ENCODE data around the gene DYNLL1.
A peak's percentile ranks its signal among the peaks of the same experiment; 100 is the strongest.
"Not testable (repeated sequence)": the region's sequence is repeated elsewhere in the genome, so short reads cannot be mapped to it uniquely, and the experiment has no call there.

The DYNLL1 gene

GRCh38 chr12:120515496-120515895 lies 19.6 kb downstream of the DYNLL1 start:
- DNase-seq (ENCODE audit: low spot score): no peak

- not testable (repeated sequence) for DNase-seq (ENCODE audit: low spot score)
Measured at GRCh38 chr12:120519324-120519723, 23.4 kb downstream of the DYNLL1 start.

- DNase-seq (ENCODE audit: low spot score): no peak
Measured at GRCh38 chr12:120522568-120522967, 26.7 kb downstream of the DYNLL1 start.

DNA sequence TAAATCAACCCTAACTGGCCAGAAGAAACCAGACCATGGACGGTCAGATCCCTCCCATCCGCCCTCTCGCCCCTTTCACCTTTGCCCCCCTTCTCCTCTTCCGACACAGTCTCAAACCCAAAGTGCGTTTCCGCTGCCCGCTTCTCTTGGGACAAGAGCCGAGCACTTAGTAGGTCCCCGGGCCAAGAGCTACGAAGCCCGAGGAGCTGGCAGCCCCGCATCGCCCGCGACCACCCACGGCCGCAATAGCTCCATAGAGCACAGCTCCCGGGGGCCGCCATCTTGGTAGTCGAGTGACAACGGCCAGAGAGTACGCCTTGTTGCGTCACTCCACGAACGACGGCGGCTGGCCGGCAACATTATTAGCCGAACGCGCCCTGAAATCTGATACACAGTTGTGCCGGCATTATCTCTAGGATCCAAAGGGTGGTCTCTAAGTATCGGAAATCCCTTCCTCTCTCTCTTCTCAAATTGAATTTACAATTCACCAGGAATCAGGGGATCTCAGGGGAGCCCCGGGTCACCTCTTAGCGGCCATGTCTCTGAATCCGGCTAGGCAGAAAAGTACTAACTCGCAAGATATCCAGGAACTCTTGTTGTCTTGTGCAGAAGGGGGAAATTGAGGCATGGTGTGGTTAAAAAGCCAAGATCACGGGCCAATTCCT lies 33.1 kb downstream of the DYNLL1 start, which contains the start of gene COQ5:
TSS of gene COQ5 (minus strand) at position 298 of the 665 bp plus-strand sequence. CDS start at position 281, 17 bp downstream.
- peak; percentile 88 for DNase-seq (ENCODE audit: low spot score)

DNA sequence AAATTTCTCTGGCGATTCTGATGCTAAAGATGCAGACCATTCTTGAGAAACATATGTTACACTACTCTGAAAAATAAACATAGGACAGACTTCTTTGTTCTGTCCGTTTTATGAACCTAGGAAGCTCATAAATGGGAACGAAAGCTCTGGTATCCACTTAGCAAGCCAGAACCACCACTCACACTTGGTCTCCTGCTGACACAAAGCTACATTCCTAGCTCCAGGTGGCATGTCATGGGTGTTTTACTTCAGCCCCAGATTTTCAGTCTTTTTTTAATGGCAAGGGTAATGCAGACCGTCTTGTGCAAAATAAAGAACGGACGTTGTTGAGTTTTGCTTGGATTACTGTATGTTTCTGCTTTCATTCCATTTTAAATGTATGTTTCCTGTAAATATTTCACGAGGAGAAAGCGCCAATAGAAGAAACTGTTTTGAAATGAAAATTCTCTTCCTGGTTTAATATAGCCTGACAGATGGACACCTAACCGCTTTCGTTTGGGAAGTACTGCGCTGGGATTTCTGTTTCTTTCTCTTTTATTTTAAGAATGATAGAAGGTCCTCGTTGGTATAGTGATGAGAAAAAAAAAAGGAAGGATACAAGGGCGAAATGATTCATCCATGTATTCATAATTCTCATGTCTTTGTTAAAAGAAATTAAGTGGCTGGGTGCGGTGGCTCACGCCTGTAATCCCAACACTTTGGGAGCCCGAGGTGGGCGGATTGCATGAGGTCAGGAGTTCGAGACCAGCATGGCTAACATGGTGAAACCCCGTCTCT lies 33.9 kb downstream of the DYNLL1 start:
- DNase-seq (ENCODE audit: low spot score): peak; percentile 47

GRCh38 chr12:120530418-120530761 lies 34.5 kb downstream of the DYNLL1 start:
- not testable (repeated sequence) for DNase-seq (ENCODE audit: low spot score)

GRCh38 chr12:120532701-120533238 lies 36.9 kb downstream of the DYNLL1 start:
- no peak for DNase-seq (ENCODE audit: low spot score)

DNA sequence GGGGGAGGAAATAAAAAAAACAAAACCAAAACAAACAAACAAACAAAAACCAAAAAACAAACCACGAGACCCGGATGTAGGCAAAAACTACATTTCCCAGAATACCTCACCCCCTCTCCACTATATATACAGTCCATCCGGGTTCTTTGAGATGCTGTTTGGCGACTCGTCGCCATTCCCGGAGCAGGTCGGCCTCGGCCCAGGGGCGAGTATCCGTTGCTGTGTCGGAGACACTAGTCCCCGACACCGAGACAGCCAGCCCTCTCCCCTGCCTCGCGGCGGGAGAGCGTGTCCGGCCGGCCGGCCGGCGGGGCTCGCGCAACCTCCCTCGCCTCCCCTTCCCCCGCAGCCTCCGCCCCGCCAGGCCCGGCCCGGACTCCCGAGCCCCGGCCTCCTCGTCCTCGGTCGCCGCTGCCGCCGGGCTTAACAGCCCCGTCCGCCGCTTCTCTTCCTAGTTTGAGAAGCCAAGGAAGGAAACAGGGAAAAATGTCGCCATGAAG lies 38.3 kb downstream of the DYNLL1 start, which contains the start of gene RNF10:
TSS of gene RNF10 (plus strand) at position 154 of the 500 bp plus-strand sequence. CDS start 456 bp downstream, outside the sequence.
- DNase-seq (ENCODE audit: low spot score): peak; percentile 95

GRCh38 chr12:120534703-120535655 lies 39.1 kb downstream of the DYNLL1 start:
- peak; percentile 83 for DNase-seq (ENCODE audit: low spot score)

DNA sequence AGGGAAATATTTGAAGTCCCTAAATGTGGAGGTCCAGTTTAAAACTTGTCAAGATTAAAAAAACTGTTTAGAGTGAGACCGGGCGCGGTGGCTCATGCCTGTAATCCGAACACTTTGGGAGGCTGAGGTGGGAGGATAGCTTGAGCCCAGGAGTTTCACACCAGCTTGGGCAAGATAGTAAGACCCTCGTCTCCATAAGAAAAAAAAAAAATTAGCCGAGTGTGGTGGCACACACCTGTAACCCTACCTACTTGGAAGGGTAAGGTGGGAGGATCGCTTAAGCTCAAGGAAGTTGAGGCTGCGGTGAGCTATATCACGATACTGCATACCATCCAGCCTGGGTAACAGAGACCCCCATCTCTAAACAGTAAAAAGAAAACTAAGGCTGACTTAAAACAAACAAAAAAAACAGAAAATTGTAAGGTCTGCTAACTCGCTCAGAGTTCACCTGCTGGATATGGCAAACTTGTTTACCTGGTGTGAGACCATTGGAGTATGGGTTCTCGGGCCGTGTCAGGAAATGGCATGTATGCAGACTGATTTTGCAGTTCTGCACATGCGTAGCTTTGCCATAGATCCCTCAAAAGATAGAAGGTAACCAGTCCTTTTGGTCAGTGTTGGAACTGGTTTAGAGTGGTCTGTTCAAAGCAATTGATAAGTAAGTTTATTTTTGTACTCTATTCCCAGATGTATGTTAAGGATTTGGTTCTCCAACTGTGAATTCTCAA lies 40.3 kb downstream of the DYNLL1 start:
- DNase-seq (ENCODE audit: low spot score): peak; percentile 40

DNA sequence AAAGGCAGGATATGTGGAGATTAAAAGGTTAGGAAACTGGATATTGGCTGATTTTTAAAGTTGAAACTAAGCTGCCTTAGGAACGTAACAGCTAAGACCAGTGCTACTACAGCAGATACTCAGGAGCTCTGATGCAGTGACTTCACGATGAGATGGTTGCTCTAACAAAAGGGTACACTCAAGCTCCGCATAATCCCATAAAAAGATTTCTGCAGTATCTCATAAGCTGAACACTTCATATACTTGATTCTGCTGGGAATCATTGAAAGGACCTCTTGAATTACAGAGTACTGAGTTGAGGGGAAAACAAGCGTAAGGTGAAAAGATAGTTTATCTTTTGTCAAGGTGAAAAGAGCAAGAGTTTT lies 41.9 kb downstream of the DYNLL1 start:
- DNase-seq (ENCODE audit: low spot score): peak; percentile 43

GRCh38 chr12:120538281-120539156 lies 42.6 kb downstream of the DYNLL1 start:
- peak; percentile 36 for DNase-seq (ENCODE audit: low spot score)

- no peak for DNase-seq (ENCODE audit: low spot score)
Measured at GRCh38 chr12:120539303-120539702, 43.4 kb downstream of the DYNLL1 start.

- DNase-seq (ENCODE audit: low spot score): no peak
Measured at GRCh38 chr12:120540445-120540844, 44.5 kb downstream of the DYNLL1 start.

DNA sequence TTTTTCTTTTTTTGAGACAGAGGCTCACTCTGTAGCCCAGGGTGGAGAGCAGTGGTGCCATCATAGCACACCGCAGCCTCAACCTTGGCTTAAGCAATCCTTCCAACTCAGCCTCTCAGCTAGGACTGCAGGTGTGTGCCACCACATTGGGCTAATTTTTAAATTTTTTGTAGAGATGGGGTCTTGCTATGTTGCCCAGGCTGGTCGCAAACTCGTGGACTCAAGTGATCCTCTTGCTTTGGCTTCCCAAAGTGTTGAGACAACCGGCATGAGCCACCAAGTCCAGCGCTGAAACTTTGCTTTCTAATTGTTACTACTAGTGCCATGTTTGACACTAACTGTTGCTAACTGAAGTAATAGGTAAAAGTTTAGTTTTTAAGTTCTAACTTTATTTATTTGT lies 46.3 kb downstream of the DYNLL1 start:
- no peak for DNase-seq (ENCODE audit: low spot score)

GRCh38 chr12:120544691-120545090 lies 48.8 kb downstream of the DYNLL1 start:
- DNase-seq (ENCODE audit: low spot score): no peak

DNA sequence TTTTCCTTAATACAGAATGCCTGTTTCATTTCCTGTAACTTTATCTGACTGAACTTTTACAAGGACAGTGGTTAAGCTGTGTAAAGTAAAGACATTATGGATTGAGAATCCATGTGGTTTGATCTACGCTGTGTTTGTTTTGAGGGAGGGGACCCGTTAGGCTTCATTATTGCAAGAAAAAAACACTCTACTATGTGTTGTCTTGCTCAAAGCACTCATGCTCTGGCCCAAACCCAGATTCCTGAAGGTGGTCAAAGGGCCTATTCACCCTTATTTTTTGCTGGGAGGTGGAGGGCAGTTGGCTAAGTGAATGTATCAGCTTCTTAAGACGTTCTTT lies 50.1 kb downstream of the DYNLL1 start:
- no peak for DNase-seq (ENCODE audit: low spot score)
